Activated CD8-positive, alpha-beta T cell treated with anti-CD3 and anti-CD28 coated beads, Interleukin-2, amount 10 ng/mL, durations not matched to agents 7 days and 5 days (primary cell): ENCODE measurements around the gene ATR. TPM values are rescaled to one million over a fixed set of nuclear protein-coding genes. Genes with fewer than 3 reads are reported as not detected.
"Not testable (repeated sequence)": the region's sequence is repeated elsewhere in the genome, so short reads cannot be mapped to it uniquely, and the experiment has no call there.

ENCODE experiments used
- ATAC-seq: fragments of 150-1000 bp; cut with Tn5 transposase; one replicate; pipeline ENCODE4 v1.10.0; 2021; ENCODE audit warnings: moderate library complexity
- CTCF ChIA-PET: fragments of 350-600 bp; sonication (Branson Sonifier 250); formaldehyde crosslinking; loops from one replicate; lab custom pipeline; 2021; ENCODE audit warnings: antibody characterized with exemption; lab: Charles Lee
- POLR2A ChIA-PET: fragments of 350-600 bp; sonication (Branson Sonifier 250); formaldehyde crosslinking; loops from one replicate; lab custom pipeline; 2021; ENCODE audit warnings: antibody characterized with exemption; lab: Charles Lee
- DNase-seq: peaks from one replicate; pipeline ENCODE4 v3.0.0-alpha.2; 2020
- H3K27ac Mint-ChIP-seq: one replicate; pipeline ENCODE4 v1.8.0; 2021; ENCODE audit warnings: mild to moderate bottlenecking, mixed read lengths
- H3K27me3 Mint-ChIP-seq: one replicate; pipeline ENCODE4 v1.8.0; 2021; ENCODE audit warnings: low read depth, mixed read lengths
- H3K36me3 Mint-ChIP-seq: one replicate; pipeline ENCODE4 v1.8.0; 2021; ENCODE audit warnings: low read depth, mixed read lengths
- H3K4me1 Mint-ChIP-seq: one replicate; pipeline ENCODE4 v1.8.0; 2021; ENCODE audit warnings: low read depth, mixed read lengths
- H3K4me3 Mint-ChIP-seq: one replicate; pipeline ENCODE4 v1.8.0; 2021; ENCODE audit warnings: mild to moderate bottlenecking, mixed read lengths
- H3K9me3 Mint-ChIP-seq: one replicate; pipeline ENCODE4 v1.8.0; 2022; ENCODE audit warnings: mixed read lengths; ENCODE audit not compliant: insufficient read depth
- total RNA-seq, 2 experiments: library from RNA; stranded (reverse); gene quantifications; one replicate each; pipeline ENCODE4 v1.2.3, GENCODE V29; 2021

Gene ATR
- total RNA-seq, 2 experiments from 2014 or later = 33.6 to 35.8 TPM

GRCh38 chr3:142444343-142444742, 134.2 kb downstream of the ATR start:
- CTCF ChIA-PET = no interaction called here
- ATAC-seq = no peak

GRCh38 chr3:142443060-142443459, 135.5 kb downstream of the ATR start:
- CTCF ChIA-PET = interaction anchor here (0.8 kb wide), 1 partner anchor 597 kb away, joined by 3 read pairs; no protein-coding TSS in a partner anchor
- H3K27ac Mint-ChIP-seq, DNase-seq, POLR2A ChIA-PET, H3K4me3 Mint-ChIP-seq, H3K27me3 Mint-ChIP-seq, H3K9me3 Mint-ChIP-seq, ATAC-seq: not testable (repeated sequence)
- peaks cover 36% of the 10 kb centered on the region for H3K4me1 Mint-ChIP-seq
- peaks cover 45% of the 10 kb centered on the region for H3K36me3 Mint-ChIP-seq

More at GRCh38 chr3:142444343-142444742, 134.2 kb downstream of the ATR start:
- no peaks in the 10 kb centered on the region for H3K27me3 Mint-ChIP-seq
- H3K9me3 Mint-ChIP-seq = no peaks in the 10 kb centered on the region
- POLR2A ChIA-PET = interaction anchor here (3.6 kb wide), 1 partner anchor 135 kb away, joined by 21 read pairs; the partner anchor contains the start of gene ATR
- H3K4me1 Mint-ChIP-seq = peaks cover 31% of the 10 kb centered on the region
- no peak for DNase-seq
- no peak overlapping the region for H3K27ac Mint-ChIP-seq
- H3K36me3 Mint-ChIP-seq = peaks cover 43% of the 10 kb centered on the region
- H3K4me3 Mint-ChIP-seq = no peak overlapping the region

GRCh38 chr3:142439499-142440220, 138.9 kb downstream of the ATR start:
- H3K4me1 Mint-ChIP-seq = peaks cover 34% of the 10 kb centered on the region
- ATAC-seq, H3K27me3 Mint-ChIP-seq, POLR2A ChIA-PET, CTCF ChIA-PET, H3K4me3 Mint-ChIP-seq, DNase-seq, H3K9me3 Mint-ChIP-seq, H3K27ac Mint-ChIP-seq: not testable (repeated sequence)
- H3K36me3 Mint-ChIP-seq = peaks cover 38% of the 10 kb centered on the region

- POLR2A ChIA-PET, ATAC-seq, H3K27me3 Mint-ChIP-seq, CTCF ChIA-PET, H3K9me3 Mint-ChIP-seq, H3K4me3 Mint-ChIP-seq, DNase-seq, H3K27ac Mint-ChIP-seq: not testable (repeated sequence)
- Mint-ChIP-seq H3K36me3 (peaks cover 32% of the 10 kb centered on the region), H3K4me1 (peaks cover 28% of the 10 kb centered on the region)
Measured at GRCh38 chr3:142438096-142438495, 140.4 kb downstream of the ATR start.

GRCh38 chr3:142436951-142437585, 141.5 kb downstream of the ATR start:
- no peak overlapping the region for H3K27ac Mint-ChIP-seq
- ChIA-PET POLR2A (no interaction called here), CTCF (no interaction called here)
- H3K9me3 Mint-ChIP-seq = no peaks in the 10 kb centered on the region
- ATAC-seq (no peak), DNase-seq (no peak)
- H3K27me3 Mint-ChIP-seq = no peaks in the 10 kb centered on the region
- H3K4me3 Mint-ChIP-seq = no peak overlapping the region
- H3K36me3 Mint-ChIP-seq = peaks cover 35% of the 10 kb centered on the region
- H3K4me1 Mint-ChIP-seq = peaks cover 33% of the 10 kb centered on the region

- POLR2A ChIA-PET = interaction anchor here (1.5 kb wide), 1 partner anchor 13 kb away, joined by 4 read pairs; no protein-coding TSS in a partner anchor
- ATAC-seq (no peak), DNase-seq (no peak)
- Mint-ChIP-seq H3K4me3 (no peak overlapping the region), H3K36me3 (peaks cover 44% of the 10 kb centered on the region), H3K4me1 (peaks cover 30% of the 10 kb centered on the region), H3K9me3 (no peaks in the 10 kb centered on the region), H3K27me3 (no peaks in the 10 kb centered on the region), H3K27ac (no peak overlapping the region)
- CTCF ChIA-PET = no interaction called here
Measured at GRCh38 chr3:142434503-142434902, 144.0 kb downstream of the ATR start.

- no peak overlapping the region for H3K4me3 Mint-ChIP-seq
- no peaks in the 10 kb centered on the region for H3K9me3 Mint-ChIP-seq
- ChIA-PET CTCF (no interaction called here), POLR2A (interaction anchor here (1.5 kb wide), 1 partner anchor 14 kb away, joined by 4 read pairs; no protein-coding TSS in a partner anchor)
- no peak overlapping the region for H3K27ac Mint-ChIP-seq
- DNase-seq (no peak), ATAC-seq (no peak)
- H3K27me3 Mint-ChIP-seq = no peaks in the 10 kb centered on the region
- peaks cover 21% of the 10 kb centered on the region for H3K4me1 Mint-ChIP-seq
- H3K36me3 Mint-ChIP-seq = peaks cover 49% of the 10 kb centered on the region
Measured at GRCh38 chr3:142433110-142433509, 145.4 kb downstream of the ATR start.

- no peak overlapping the region for H3K4me3 Mint-ChIP-seq
- CTCF ChIA-PET = no interaction called here
- no peak for ATAC-seq
Measured at GRCh38 chr3:142429582-142429981, 149.0 kb downstream of the ATR start.

GRCh38 chr3:142424754-142425153, 153.8 kb downstream of the ATR start:
- POLR2A ChIA-PET = interaction anchor here (1.5 kb wide), 1 partner anchor 154 kb away, joined by 3 read pairs; the partner anchor contains the start of gene ATR
- Mint-ChIP-seq H3K9me3 (no peaks in the 10 kb centered on the region), H3K4me1 (peaks cover 2% of the 10 kb centered on the region), H3K36me3 (peaks cover 42% of the 10 kb centered on the region), H3K4me3 (no peak overlapping the region), H3K27me3 (no peaks in the 10 kb centered on the region), H3K27ac (no peak overlapping the region)
- DNase-seq = no peak
- ATAC-seq = no peak
- CTCF ChIA-PET = no interaction called here

More at GRCh38 chr3:142429582-142429981, 149.0 kb downstream of the ATR start:
- no peaks in the 10 kb centered on the region for H3K27me3 Mint-ChIP-seq
- peaks cover 10% of the 10 kb centered on the region for H3K4me1 Mint-ChIP-seq
- H3K27ac Mint-ChIP-seq = no peak overlapping the region
- peaks cover 47% of the 10 kb centered on the region for H3K36me3 Mint-ChIP-seq
- H3K9me3 Mint-ChIP-seq = no peaks in the 10 kb centered on the region
- POLR2A ChIA-PET = no interaction called here
- DNase-seq = no peak

GRCh38 chr3:142418926-142419592, 159.5 kb downstream of the ATR start:
- DNase-seq (no peak), ATAC-seq (no peak)
- Mint-ChIP-seq H3K9me3 (no peaks in the 10 kb centered on the region), H3K4me3 (no peak overlapping the region), H3K27ac (no peak overlapping the region), H3K36me3 (peaks cover 47% of the 10 kb centered on the region), H3K4me1 (no peaks in the 10 kb centered on the region), H3K27me3 (no peaks in the 10 kb centered on the region)
- POLR2A ChIA-PET = no interaction called here
- CTCF ChIA-PET = no interaction called here

GRCh38 chr3:142417302-142417701, 161.2 kb downstream of the ATR start:
- ChIA-PET POLR2A (interaction anchor here (0.6 kb wide), 1 partner anchor 583 kb away, joined by 3 read pairs; no protein-coding TSS in a partner anchor), CTCF (no interaction called here)
- Mint-ChIP-seq H3K27me3 (no peaks in the 10 kb centered on the region), H3K27ac (no peak overlapping the region), H3K4me3 (no peak overlapping the region), H3K9me3 (no peaks in the 10 kb centered on the region), H3K36me3 (peaks cover 43% of the 10 kb centered on the region), H3K4me1 (no peaks in the 10 kb centered on the region)
- DNase-seq = no peak
- no peak for ATAC-seq
